Ishikawa (cell line): ENCODE data around the gene PLCB3.

Source experiments
- EGR1 ChIP-seq: IDR thresholded peaks from 2 replicates; pipeline ENCODE4 v1.6.1; 2012
- EP300 ChIP-seq: IDR thresholded peaks from 2 replicates; pipeline ENCODE4 v1.6.1; 2012; ENCODE audit warnings: borderline replicate concordance
- FOXM1 ChIP-seq: IDR thresholded peaks from 2 replicates; pipeline ENCODE4 v1.6.1; 2012; ENCODE audit warnings: low read depth, borderline replicate concordance
- RAD21 ChIP-seq: IDR thresholded peaks from 2 replicates; pipeline ENCODE4 v1.6.1; 2012; ENCODE audit warnings: low read depth
- TAF1 ChIP-seq: IDR thresholded peaks from 2 replicates; pipeline ENCODE4 v1.6.1; 2012; ENCODE audit warnings: low read depth, mild to moderate bottlenecking
- TEAD4 ChIP-seq: IDR thresholded peaks from 2 replicates; pipeline ENCODE4 v1.6.1; 2012
- USF1 ChIP-seq: IDR thresholded peaks from 2 replicates; pipeline ENCODE4 v1.6.1; 2012
- YY1 ChIP-seq: IDR thresholded peaks from 2 replicates; pipeline ENCODE4 v1.6.1; 2012; ENCODE audit warnings: low read depth
- ZBTB7A ChIP-seq: IDR thresholded peaks from 2 replicates; pipeline ENCODE4 v1.6.1; 2012; ENCODE audit warnings: low read depth

- TF ChIP-seq EGR1 (no peak), TAF1 (no peak), EP300 (no peak), USF1 (no peak), FOXM1 (no peak), RAD21 (no peak), TEAD4 (no peak), ZBTB7A (no peak), YY1 (no peak)
These were observed 15.7 kb upstream of the PLCB3 start for GRCh38 chr11:64235437-64236161.
